ENCODE measurements around the gene KRT5.

The KRT5 gene

GRCh38 chr12:52534482-52534881, 14.3 kb upstream of the KRT5 start:
- DNase-seq (ENCODE audit: insufficient read length) = no peak
- FAIRE-seq = no peak
- TF ChIP-seq POLR2AphosphoS5 (IDR thresholded peaks at IDR 0.05; ENCODE audit: low read depth, low read length) (no peak), POLR2A (IDR thresholded peaks at IDR 0.05; ENCODE audit: low read depth, low read length) (no peak), TAF1 (IDR thresholded peaks at IDR 0.05; ENCODE audit: borderline replicate concordance, low read depth, low read length) (no peak)

- TF ChIP-seq TAF1 (IDR thresholded peaks at IDR 0.05; ENCODE audit: borderline replicate concordance, low read depth, low read length) = no peak
- TF ChIP-seq POLR2AphosphoS5 (IDR thresholded peaks at IDR 0.05; ENCODE audit: low read depth, low read length) = no peak
- no peak for TF ChIP-seq POLR2A (IDR thresholded peaks at IDR 0.05; ENCODE audit: low read depth, low read length)
- DNase-seq (ENCODE audit: insufficient read length) (no peak), FAIRE-seq (no peak)
Measured at GRCh38 chr12:52533686-52534470, 13.7 kb upstream of the KRT5 start.

- FAIRE-seq (no peak), DNase-seq (ENCODE audit: insufficient read length) (no peak)
- TF ChIP-seq TAF1 (IDR thresholded peaks at IDR 0.05; ENCODE audit: borderline replicate concordance, low read depth, low read length) = no peak
- no peak for TF ChIP-seq POLR2AphosphoS5 (IDR thresholded peaks at IDR 0.05; ENCODE audit: low read depth, low read length)
- no peak for TF ChIP-seq POLR2A (IDR thresholded peaks at IDR 0.05; ENCODE audit: low read depth, low read length)
Measured at GRCh38 chr12:52532636-52533035, 12.4 kb upstream of the KRT5 start.

- DNase-seq (ENCODE audit: insufficient read length) = no peak
- no peak for FAIRE-seq
Measured at GRCh38 chr12:52531566-52532300, 11.5 kb upstream of the KRT5 start.

GRCh38 chr12:52530905-52531304, 10.7 kb upstream of the KRT5 start:
- FAIRE-seq (no peak), DNase-seq (ENCODE audit: insufficient read length) (no peak)
- TF ChIP-seq POLR2A (IDR thresholded peaks at IDR 0.05; ENCODE audit: low read depth, low read length) = no peak

More at GRCh38 chr12:52531566-52532300, 11.5 kb upstream of the KRT5 start:
- TF ChIP-seq TAF1 (IDR thresholded peaks at IDR 0.05; ENCODE audit: borderline replicate concordance, low read depth, low read length) (no peak), POLR2AphosphoS5 (IDR thresholded peaks at IDR 0.05; ENCODE audit: low read depth, low read length) (no peak), POLR2A (IDR thresholded peaks at IDR 0.05; ENCODE audit: low read depth, low read length) (no peak)

- TF ChIP-seq POLR2A (IDR thresholded peaks at IDR 0.05; ENCODE audit: low read depth, low read length) (no peak), TAF1 (IDR thresholded peaks at IDR 0.05; ENCODE audit: borderline replicate concordance, low read depth, low read length) (no peak), POLR2AphosphoS5 (IDR thresholded peaks at IDR 0.05; ENCODE audit: low read depth, low read length) (no peak)
- FAIRE-seq = no peak
- no peak for DNase-seq (ENCODE audit: insufficient read length)
Measured at GRCh38 chr12:52530366-52530765, 10.2 kb upstream of the KRT5 start.

GRCh38 chr12:52529846-52530245, 9.7 kb upstream of the KRT5 start:
- TF ChIP-seq POLR2AphosphoS5 (IDR thresholded peaks at IDR 0.05; ENCODE audit: low read depth, low read length) = no peak
- no peak for TF ChIP-seq TAF1 (IDR thresholded peaks at IDR 0.05; ENCODE audit: borderline replicate concordance, low read depth, low read length)
- no peak for TF ChIP-seq POLR2A (IDR thresholded peaks at IDR 0.05; ENCODE audit: low read depth, low read length)
- FAIRE-seq = no peak

GRCh38 chr12:52529417-52529816, 9.2 kb upstream of the KRT5 start:
- TF ChIP-seq POLR2A (IDR thresholded peaks at IDR 0.05; ENCODE audit: low read depth, low read length) (no peak), TAF1 (IDR thresholded peaks at IDR 0.05; ENCODE audit: borderline replicate concordance, low read depth, low read length) (no peak), POLR2AphosphoS5 (IDR thresholded peaks at IDR 0.05; ENCODE audit: low read depth, low read length) (no peak)
- no peak for FAIRE-seq
- DNase-seq (ENCODE audit: insufficient read length) = no peak

More at GRCh38 chr12:52529846-52530245, 9.7 kb upstream of the KRT5 start:
- DNase-seq (ENCODE audit: insufficient read length) = no peak

- no peak for TF ChIP-seq POLR2A (IDR thresholded peaks at IDR 0.05; ENCODE audit: low read depth, low read length)
- TF ChIP-seq POLR2AphosphoS5 (IDR thresholded peaks at IDR 0.05; ENCODE audit: low read depth, low read length) = no peak
- no peak for TF ChIP-seq TAF1 (IDR thresholded peaks at IDR 0.05; ENCODE audit: borderline replicate concordance, low read depth, low read length)
- FAIRE-seq (no peak), DNase-seq (ENCODE audit: insufficient read length) (no peak)
Measured at GRCh38 chr12:52528641-52529143, 8.5 kb upstream of the KRT5 start.

- no peak for DNase-seq (ENCODE audit: insufficient read length)
- TF ChIP-seq POLR2AphosphoS5 (IDR thresholded peaks at IDR 0.05; ENCODE audit: low read depth, low read length) = no peak
- TF ChIP-seq POLR2A (IDR thresholded peaks at IDR 0.05; ENCODE audit: low read depth, low read length) = no peak
- no peak for TF ChIP-seq TAF1 (IDR thresholded peaks at IDR 0.05; ENCODE audit: borderline replicate concordance, low read depth, low read length)
- no peak for FAIRE-seq
Measured at GRCh38 chr12:52527121-52527800, 7.1 kb upstream of the KRT5 start.

GRCh38 chr12:52526511-52526951, 6.3 kb upstream of the KRT5 start:
- DNase-seq (ENCODE audit: insufficient read length) (no peak), FAIRE-seq (no peak)
- TF ChIP-seq POLR2AphosphoS5 (IDR thresholded peaks at IDR 0.05; ENCODE audit: low read depth, low read length) (no peak), POLR2A (IDR thresholded peaks at IDR 0.05; ENCODE audit: low read depth, low read length) (no peak), TAF1 (IDR thresholded peaks at IDR 0.05; ENCODE audit: borderline replicate concordance, low read depth, low read length) (no peak)

Data from GM12892 (cell line).